Body of pancreas (tissue), 4 donors: Measurements from ENCODE around the gene CHRNB4. TPM values are rescaled to one million over a fixed set of nuclear protein-coding genes. Genes with fewer than 3 reads are reported as not detected.

Experiments
- ATAC-seq: fragments of 150-250 bp; one replicate; pipeline ENCODE4 v1.9.1; 2016
- DNase-seq, 4 donors: peaks; one replicate each; pipeline ENCODE4 v3.0.0-alpha.2; 2019
- H3K27ac ChIP-seq, 4 donors: fragments of 200-600 bp; sonication (generic); 1 replicate in 3 of 4; 2 replicates in 1 of 4; pipeline versions ENCODE4 v1.5.1 to v1.6.1; 2016 to 2019; ENCODE audit warnings: mild to moderate bottlenecking in 1 of 4, mixed read lengths in 1 of 4, moderate library complexity in 1 of 4
- H3K27me3 ChIP-seq, 2 donors: fragments of 200-600 bp; sonication (generic); one replicate each; pipeline ENCODE4 v1.6.0; 2016; ENCODE audit warnings: mild to moderate bottlenecking in 1 of 2
- H3K36me3 ChIP-seq, 2 donors: fragments of 200-600 bp; sonication (generic); replicated peaks in 1 of 2; 2 replicates each; pipeline ENCODE4 v1.5.1; 2016; ENCODE audit warnings: low read depth in 2 of 2; ENCODE audit not compliant: insufficient read depth in 1 of 2
- H3K4me1 ChIP-seq: fragments of 200-600 bp; sonication (generic); one replicate; pipeline ENCODE4 v1.6.0; 2016
- H3K4me3 ChIP-seq, 2 donors: fragments of 200-600 bp; sonication (generic); 1 replicate in 1 of 2; 2 replicates in 1 of 2; pipeline ENCODE4 v1.5.1; 2016 to 2019
- H3K9me3 ChIP-seq, 3 donors: fragments of 200-600 bp; sonication (generic); 1 replicate in 2 of 3; 2 replicates in 1 of 3; pipeline ENCODE4 v1.5.1; 2016
- POLR2A ChIP-seq, 3 donors: fragments of 450-650 bp; IDR thresholded peaks; one replicate each; pipeline ENCODE4 v1.6.1; 2016; ENCODE audit warnings: antibody characterized with exemption in 3 of 3, mild to moderate bottlenecking in 2 of 3
- WGBS, 2 donors: methylation state at CpG; one replicate each; pipeline ENCODE4 v1.1.5; 2017; 5-methylcytosine and 5-hydroxymethylcytosine counted together
- intact Hi-C: fragments of 100-400 bp; cut with DNase I; formaldehyde crosslinking; loops from one replicate; pipeline ENCODE4 v1.15.1; 2023
- small RNA-seq: library from RNA; depleted of rRNA; stranded (forward); fragments of <200 nt; gene quantifications from one replicate; pipeline ENCODE3, GENCODE V24; 2016
- total RNA-seq, 2 donors: library from RNA; depleted of rRNA; stranded (reverse); fragments of >200 nt; gene quantifications; one replicate each; pipeline ENCODE4 v1.1.0, GENCODE V29; 2016
- TF ChIP-seq, protein P1 (sequence below), 7 experiments: fragments of 450-650 bp in 4 of 7; fragments of 200-600 bp in 3 of 7; sonication (generic) in 3 of 7; IDR thresholded peaks; one replicate each; pipeline ENCODE4 v1.5.1; 2016 to 2019; ENCODE audit warnings: antibody characterized with exemption in 7 of 7

The CHRNB4 gene
- total RNA-seq, 2 donors from 2014 or later: not detected

DNA sequence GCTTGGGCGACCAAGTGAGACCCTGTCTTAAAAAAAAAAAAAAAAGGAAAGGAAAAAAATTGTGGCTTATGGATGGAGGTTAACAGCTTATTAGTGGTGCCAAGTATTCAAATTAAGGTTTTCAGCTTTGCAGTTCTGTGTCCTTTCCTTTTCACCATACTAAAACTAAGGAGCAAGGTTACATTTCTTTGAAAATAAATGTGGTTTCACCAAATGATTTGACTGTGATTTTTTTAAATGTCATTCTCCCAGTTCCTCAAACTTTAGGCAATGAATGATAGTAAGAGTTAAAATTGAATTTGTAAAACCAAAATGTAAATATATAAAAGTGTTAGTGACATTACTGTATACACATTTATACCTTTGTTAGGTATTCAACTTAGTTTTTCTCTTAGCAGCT is 66.1 kb downstream of the CHRNB4 start:
- ATAC-seq (no peak), DNase-seq (no peak)
- TF ChIP-seq, protein P1, sequence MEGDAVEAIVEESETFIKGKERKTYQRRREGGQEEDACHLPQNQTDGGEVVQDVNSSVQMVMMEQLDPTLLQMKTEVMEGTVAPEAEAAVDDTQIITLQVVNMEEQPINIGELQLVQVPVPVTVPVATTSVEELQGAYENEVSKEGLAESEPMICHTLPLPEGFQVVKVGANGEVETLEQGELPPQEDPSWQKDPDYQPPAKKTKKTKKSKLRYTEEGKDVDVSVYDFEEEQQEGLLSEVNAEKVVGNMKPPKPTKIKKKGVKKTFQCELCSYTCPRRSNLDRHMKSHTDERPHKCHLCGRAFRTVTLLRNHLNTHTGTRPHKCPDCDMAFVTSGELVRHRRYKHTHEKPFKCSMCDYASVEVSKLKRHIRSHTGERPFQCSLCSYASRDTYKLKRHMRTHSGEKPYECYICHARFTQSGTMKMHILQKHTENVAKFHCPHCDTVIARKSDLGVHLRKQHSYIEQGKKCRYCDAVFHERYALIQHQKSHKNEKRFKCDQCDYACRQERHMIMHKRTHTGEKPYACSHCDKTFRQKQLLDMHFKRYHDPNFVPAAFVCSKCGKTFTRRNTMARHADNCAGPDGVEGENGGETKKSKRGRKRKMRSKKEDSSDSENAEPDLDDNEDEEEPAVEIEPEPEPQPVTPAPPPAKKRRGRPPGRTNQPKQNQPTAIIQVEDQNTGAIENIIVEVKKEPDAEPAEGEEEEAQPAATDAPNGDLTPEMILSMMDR (IDR thresholded peaks at IDR 0.05): no peak
- no peak for TF ChIP-seq POLR2A (IDR thresholded peaks at IDR 0.05)
- H3K9me3 ChIP-seq: no peaks in the 10 kb centered on the region
- intact Hi-C loops: no loop called here
- H3K27ac ChIP-seq: no peak overlapping the region
- H3K27me3 ChIP-seq: no peaks in the 10 kb centered on the region
- H3K4me1 ChIP-seq: no peaks in the 10 kb centered on the region
- no peak overlapping the region for H3K4me3 ChIP-seq
- no peaks in the 10 kb centered on the region for H3K36me3 ChIP-seq
- 77 to 93% methylated on average over 1 of the region's 1 CpG for WGBS, 2 donors

Small RNAs within 50 kb of the gene (small RNA-seq; reads per million reads assigned to genes)
- not detected for gene AC067863.2

Other genes with a start within 250 kb of the CHRNB4 start
- gene IREB2, start 203.0 kb downstream of the CHRNB4 start, total RNA-seq: 10 to 100 TPM; 16.2 to 31.9 TPM
- gene HYKK, start 133.6 kb downstream of the CHRNB4 start, total RNA-seq: 1 to 10 TPM; 2.6 to 8.3 TPM
- gene PSMA4, start 100.8 kb downstream of the CHRNB4 start, total RNA-seq: 10 to 100 TPM; 33.6 to 51.6 TPM
- 1 to 10 TPM in 1 of 2 donors, not detected in 1; 1.6 TPM for gene CHRNA5, start 75.7 kb downstream of the CHRNB4 start, total RNA-seq
- under 1 TPM in 1 of 2 donors, not detected in 1; 0.52 TPM for gene CHRNA3, start 20.2 kb downstream of the CHRNB4 start, total RNA-seq
- 1 to 10 TPM in 1 of 2 donors, under 1 TPM in 1; 0.33 to 2.1 TPM for gene ADAMTS7, start 170.3 kb upstream of the CHRNB4 start, total RNA-seq
- 100 to 1,000 TPM in 1 of 2 donors, 10 to 100 TPM in 1; 94.2 to 152 TPM for gene MORF4L1, start 231.7 kb upstream of the CHRNB4 start, total RNA-seq